Measurements from ENCODE around the gene TMPRSS11E.
"Not testable (repeated sequence)": the region's sequence is repeated elsewhere in the genome, so short reads cannot be mapped to it uniquely, and the experiment has no call there.

Gene TMPRSS11E, protein sequence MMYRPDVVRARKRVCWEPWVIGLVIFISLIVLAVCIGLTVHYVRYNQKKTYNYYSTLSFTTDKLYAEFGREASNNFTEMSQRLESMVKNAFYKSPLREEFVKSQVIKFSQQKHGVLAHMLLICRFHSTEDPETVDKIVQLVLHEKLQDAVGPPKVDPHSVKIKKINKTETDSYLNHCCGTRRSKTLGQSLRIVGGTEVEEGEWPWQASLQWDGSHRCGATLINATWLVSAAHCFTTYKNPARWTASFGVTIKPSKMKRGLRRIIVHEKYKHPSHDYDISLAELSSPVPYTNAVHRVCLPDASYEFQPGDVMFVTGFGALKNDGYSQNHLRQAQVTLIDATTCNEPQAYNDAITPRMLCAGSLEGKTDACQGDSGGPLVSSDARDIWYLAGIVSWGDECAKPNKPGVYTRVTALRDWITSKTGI

GRCh38 chr4:68447201-68447600, at the start of gene TMPRSS11E:
TSS of gene TMPRSS11E (plus strand) at chr4:68447463. CDS start at chr4:68447513, 50 bp downstream.
- H3K27ac ChIP-seq = no peak within 1 kb of the TSS

DNA sequence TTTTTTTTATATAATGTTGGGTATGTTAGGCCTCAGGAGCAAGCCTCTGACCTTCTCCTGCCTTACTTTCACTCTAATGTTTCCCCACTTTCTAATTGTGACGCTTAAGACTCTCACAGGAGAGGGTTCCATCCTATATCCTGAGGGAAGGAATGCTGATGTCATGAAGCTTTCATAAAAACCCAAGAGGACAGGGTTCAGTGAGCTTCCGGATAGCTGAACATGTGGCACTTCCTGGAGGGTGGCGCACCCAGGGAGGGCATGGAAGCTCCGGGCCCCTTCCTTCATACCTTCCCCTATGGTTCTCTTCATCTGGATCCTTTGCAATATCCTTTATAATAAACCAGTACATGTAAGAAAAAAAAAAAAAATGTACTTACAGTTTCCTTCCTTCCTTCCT, 48.0 kb upstream of the TMPRSS11E start:
- Histone ChIP-seq H3K27ac (no peak overlapping the region), H3K4me3 (no peak overlapping the region)

More at GRCh38 chr4:68447201-68447600, at the start of gene TMPRSS11E:
- H3K4me3 ChIP-seq = peak within 1 kb of the TSS in 1 of 7 experiments; percentile 13

GRCh38 chr4:68401231-68401630, 46.0 kb upstream of the TMPRSS11E start:
- H3K27ac ChIP-seq = no peak overlapping the region
- no peak overlapping the region for H3K4me3 ChIP-seq

DNA sequence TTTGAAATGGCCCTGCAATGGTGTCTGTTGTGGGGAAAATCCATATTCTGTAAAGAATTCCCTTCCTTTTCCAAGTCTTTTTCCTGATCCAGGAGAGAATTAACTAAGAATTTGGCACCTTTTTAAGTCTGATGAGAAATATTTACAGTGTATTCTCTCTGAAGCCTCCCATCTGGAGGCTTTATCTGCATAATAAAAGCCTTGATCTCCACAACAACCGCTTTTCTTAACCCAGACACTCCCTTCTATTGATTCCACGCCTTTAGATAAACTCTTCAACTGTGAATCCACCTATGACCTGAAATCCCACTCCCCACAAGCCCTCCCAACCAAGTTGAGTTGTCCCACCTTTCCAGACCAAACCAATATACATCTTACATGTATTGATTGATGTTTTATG, 43.1 kb upstream of the TMPRSS11E start:
- Histone ChIP-seq H3K27ac (no peak overlapping the region), H3K4me3 (no peak overlapping the region)

GRCh38 chr4:68405718-68406478, 41.4 kb upstream of the TMPRSS11E start:
- not testable (repeated sequence) for H3K4me3 ChIP-seq, H3K27ac ChIP-seq

GRCh38 chr4:68406479-68406859, 40.8 kb upstream of the TMPRSS11E start:
- H3K27ac ChIP-seq = no peak overlapping the region
- H3K4me3 ChIP-seq = no peak overlapping the region

DNA sequence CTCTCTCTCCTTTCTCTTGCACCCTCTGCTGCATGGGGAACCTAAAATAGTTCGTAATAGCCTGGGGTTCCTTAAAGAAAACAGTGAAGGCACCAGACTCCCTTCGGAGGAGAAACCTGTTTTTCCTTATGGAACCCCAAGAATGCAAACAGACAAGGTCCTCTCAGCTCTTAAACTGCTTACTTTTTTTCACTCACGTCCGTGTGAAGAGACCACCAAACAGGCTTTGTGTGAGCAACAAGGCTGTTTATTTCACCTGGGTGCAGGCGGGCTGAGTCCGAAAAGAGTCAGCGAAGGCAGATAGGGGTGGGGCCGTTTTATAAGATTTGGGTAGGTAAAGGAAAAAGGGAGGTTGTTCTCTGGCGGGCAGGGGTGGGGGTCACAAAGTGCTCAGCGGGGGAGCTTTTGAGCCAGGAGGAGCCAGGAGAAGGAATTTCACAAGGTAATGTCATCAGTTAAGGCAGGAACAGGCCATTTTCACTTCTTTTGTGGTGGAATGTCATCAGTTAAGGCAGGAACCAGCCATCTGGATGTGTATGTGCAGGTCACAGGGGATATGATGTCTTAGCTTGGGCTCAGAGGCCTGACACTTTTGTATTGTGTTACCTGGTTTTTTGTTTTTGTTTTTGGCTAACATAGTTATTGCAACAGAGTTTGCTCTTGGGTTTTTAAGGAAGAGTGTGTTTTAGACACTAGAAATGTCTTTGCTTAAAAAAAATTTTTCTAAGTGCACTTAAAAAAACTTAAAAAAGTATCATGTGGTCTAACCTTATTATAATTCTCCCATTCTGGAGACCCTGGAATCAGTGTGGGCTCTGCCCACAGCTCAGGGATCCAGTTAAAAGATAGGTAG, 40.0 kb upstream of the TMPRSS11E start:
- not testable (repeated sequence) for H3K27ac ChIP-seq, H3K4me3 ChIP-seq

- no peak overlapping the region for H3K27ac ChIP-seq
- no peak overlapping the region for H3K4me3 ChIP-seq
Observed at GRCh38 chr4:68407868-68408190, 39.4 kb upstream of the TMPRSS11E start.

GRCh38 chr4:68410149-68410548, 37.1 kb upstream of the TMPRSS11E start:
- no peak overlapping the region for H3K27ac ChIP-seq
- no peak overlapping the region for H3K4me3 ChIP-seq

- no peak overlapping the region for H3K27ac ChIP-seq
- no peak overlapping the region for H3K4me3 ChIP-seq
Observed at GRCh38 chr4:68410643-68411042, 36.6 kb upstream of the TMPRSS11E start.

DNA sequence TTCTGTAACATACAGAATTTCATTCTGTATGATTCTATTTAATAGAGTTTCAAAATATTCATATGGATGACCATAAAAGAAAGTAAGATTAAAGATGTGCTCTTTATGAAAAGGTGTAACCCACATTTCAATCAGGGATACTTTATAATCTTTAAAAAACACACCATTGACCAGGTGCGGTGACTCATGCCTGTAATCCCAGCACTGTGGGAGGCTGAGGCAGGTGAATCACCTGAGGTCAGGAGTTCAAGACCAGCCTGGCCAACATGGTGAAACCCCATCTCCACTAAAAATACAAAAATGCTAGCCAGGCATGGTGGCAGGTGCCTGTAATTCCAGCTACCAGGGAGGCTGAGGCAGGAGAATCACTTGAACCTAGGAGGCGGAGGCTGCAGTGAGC, 35.2 kb upstream of the TMPRSS11E start:
- not testable (repeated sequence) for H3K4me3 ChIP-seq, H3K27ac ChIP-seq

DNA sequence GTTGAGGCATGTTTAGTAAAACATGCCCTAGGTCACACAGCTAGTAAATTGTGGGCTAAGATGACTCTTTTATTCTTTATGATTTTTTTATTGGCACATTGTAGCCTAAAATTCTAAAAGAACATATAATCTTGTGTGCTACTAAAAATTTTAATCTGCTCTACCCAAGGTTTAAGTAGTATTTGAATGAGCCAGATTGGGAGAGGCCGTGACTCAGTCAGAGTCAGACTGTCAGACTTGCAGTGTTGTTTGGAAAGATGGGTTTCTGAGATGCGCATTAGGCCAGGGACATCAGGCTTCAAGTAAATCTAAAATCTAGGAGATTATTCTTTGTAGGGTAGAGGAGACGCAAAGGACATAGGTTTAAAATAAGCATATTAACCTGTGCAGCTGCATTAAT, 30.7 kb upstream of the TMPRSS11E start:
- Histone ChIP-seq H3K27ac (no peak overlapping the region), H3K4me3 (no peak overlapping the region)

GRCh38 chr4:68426516-68426915, 20.7 kb upstream of the TMPRSS11E start:
- H3K4me3 ChIP-seq = no peak overlapping the region
- H3K27ac ChIP-seq = no peak overlapping the region

GRCh38 chr4:68430337-68430736, 16.9 kb upstream of the TMPRSS11E start:
- Histone ChIP-seq H3K4me3 (no peak overlapping the region), H3K27ac (no peak overlapping the region)

DNA sequence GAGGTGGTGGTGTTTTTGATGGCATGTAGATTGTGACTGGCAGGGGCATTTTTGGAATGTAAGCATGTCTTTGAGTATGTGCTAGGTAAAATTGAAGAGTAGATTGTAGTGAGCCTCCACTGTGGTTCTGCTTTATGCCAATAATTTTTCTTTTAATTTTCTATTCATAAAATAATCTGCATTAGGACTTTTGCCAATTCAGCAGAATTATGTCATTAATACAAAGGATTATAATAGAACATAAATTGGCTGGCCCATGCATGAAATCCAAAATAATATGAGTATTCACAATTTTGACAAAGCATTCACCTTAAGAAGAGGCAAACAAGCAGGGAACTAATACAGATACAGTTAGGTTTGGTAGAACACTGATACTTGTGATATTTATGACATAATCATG, 14.9 kb upstream of the TMPRSS11E start:
- H3K27ac ChIP-seq = no peak overlapping the region
- H3K4me3 ChIP-seq = no peak overlapping the region

DNA sequence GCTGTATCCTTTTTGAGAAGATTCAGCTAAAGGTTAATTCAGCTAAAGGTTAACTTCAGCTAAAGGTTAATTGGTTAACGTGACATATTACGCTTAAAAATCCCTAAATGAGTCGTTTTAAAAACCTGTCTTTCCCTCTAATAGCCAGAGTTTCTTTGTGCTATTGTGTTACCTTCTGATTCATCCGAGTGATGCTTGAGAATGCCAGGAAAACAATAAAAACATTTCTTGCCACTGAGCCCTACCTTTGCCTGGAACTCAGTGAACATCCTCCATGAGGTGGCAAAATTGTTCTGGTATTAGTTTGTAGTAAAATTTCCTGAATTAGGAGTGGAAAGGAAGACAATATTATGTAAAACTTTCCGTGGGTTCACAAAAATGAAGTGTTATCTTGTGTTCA, 13.7 kb upstream of the TMPRSS11E start:
- Histone ChIP-seq H3K4me3 (no peak overlapping the region), H3K27ac (no peak overlapping the region)

GRCh38 chr4:68434277-68434676, 13.0 kb upstream of the TMPRSS11E start:
- H3K4me3 ChIP-seq = no peak overlapping the region
- no peak overlapping the region for H3K27ac ChIP-seq

GRCh38 chr4:68434836-68435235, 12.4 kb upstream of the TMPRSS11E start:
- no peak overlapping the region for H3K4me3 ChIP-seq

DNA sequence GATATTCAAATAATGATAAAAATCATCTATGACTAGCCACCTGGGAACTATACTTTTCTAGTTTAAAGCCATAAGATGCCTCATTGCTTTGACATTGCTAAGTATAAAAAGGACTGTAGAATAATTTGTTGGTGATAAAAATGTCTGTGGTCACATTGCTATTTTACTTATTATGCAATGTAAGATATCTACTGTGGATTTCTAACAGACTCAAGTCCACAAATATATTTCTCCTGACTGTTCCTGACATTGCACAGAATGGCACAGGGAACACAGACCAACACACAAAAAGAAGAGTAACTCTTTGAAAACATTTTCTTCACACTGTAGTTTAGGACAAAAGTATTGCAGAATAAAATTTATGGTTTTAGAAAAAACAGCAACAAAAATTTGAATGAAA, 2.2 kb upstream of the TMPRSS11E start:
- no peak overlapping the region for H3K4me3 ChIP-seq
- H3K27ac ChIP-seq = no peak overlapping the region

More at GRCh38 chr4:68434836-68435235, 12.4 kb upstream of the TMPRSS11E start:
- H3K27ac ChIP-seq = no peak overlapping the region

All from skin epidermis (tissue), 12 donors.